Central memory CD4-positive, alpha-beta T cell (primary cell): ENCODE measurements around the gene MOB3B.
"Not testable (repeated sequence)": the region's sequence is repeated elsewhere in the genome, so short reads cannot be mapped to it uniquely, and the experiment has no call there.

Experiments
- DNase-seq: peaks from one replicate; pipeline ENCODE4 v3.0.0; 2022

Gene MOB3B

GRCh38 chr9:27441741-27442070 is 87.9 kb downstream of the MOB3B start:
- no peak for DNase-seq

GRCh38 chr9:27440888-27441740 is 88.5 kb downstream of the MOB3B start:
- no peak for DNase-seq

- no peak for DNase-seq
Measured at GRCh38 chr9:27438522-27438921, 91.1 kb downstream of the MOB3B start.

- no peak for DNase-seq
Measured at GRCh38 chr9:27437652-27438373, 91.8 kb downstream of the MOB3B start.

- no peak for DNase-seq
Measured at GRCh38 chr9:27436234-27436633, 93.4 kb downstream of the MOB3B start.

GRCh38 chr9:27433631-27434325 is 95.8 kb downstream of the MOB3B start:
- no peak for DNase-seq

- no peak for DNase-seq
Measured at GRCh38 chr9:27432308-27432707, 97.3 kb downstream of the MOB3B start.

- DNase-seq: no peak
Measured at GRCh38 chr9:27431543-27432147, 98.0 kb downstream of the MOB3B start.

- DNase-seq: no peak
Measured at GRCh38 chr9:27430750-27431535, 98.7 kb downstream of the MOB3B start.

- no peak for DNase-seq
Measured at GRCh38 chr9:27429917-27430316, 99.7 kb downstream of the MOB3B start.

- no peak for DNase-seq
Measured at GRCh38 chr9:27429436-27429835, 100.2 kb downstream of the MOB3B start.

GRCh38 chr9:27428551-27428950 is 101.1 kb downstream of the MOB3B start:
- DNase-seq: no peak

GRCh38 chr9:27427272-27427643 is 102.4 kb downstream of the MOB3B start:
- DNase-seq: no peak

- DNase-seq: no peak
Measured at GRCh38 chr9:27426511-27427271, 102.9 kb downstream of the MOB3B start.

- no peak for DNase-seq
Measured at GRCh38 chr9:27425827-27426510, 103.6 kb downstream of the MOB3B start.

- DNase-seq: no peak
Measured at GRCh38 chr9:27423915-27424710, 105.5 kb downstream of the MOB3B start.

- no peak for DNase-seq
Measured at GRCh38 chr9:27422279-27422834, 107.3 kb downstream of the MOB3B start.

- DNase-seq: no peak
Measured at GRCh38 chr9:27421577-27421976, 108.0 kb downstream of the MOB3B start.

GRCh38 chr9:27419558-27419957 is 110.1 kb downstream of the MOB3B start:
- not testable (repeated sequence) for DNase-seq

- no peak for DNase-seq
Measured at GRCh38 chr9:27414220-27414761, 115.3 kb downstream of the MOB3B start.
